NCI-H460 (cell line): ENCODE data around the gene QSOX2. TPM values are rescaled to one million over a fixed set of nuclear protein-coding genes. Genes with fewer than 3 reads are reported as not detected.

Experiments used
- DNase-seq: peaks from one replicate; pipeline ENCODE4 v3.0.0-alpha.2; 2016; ENCODE audit warnings: low read depth; ENCODE audit errors: extremely low read depth
- total RNA-seq: library from RNA; depleted of rRNA; stranded (reverse); fragments of >200 nt; shearing (Covaris generic); gene quantifications from 2 replicates; pipeline ENCODE4 v1.2.3, GENCODE V29; 2014; rRNA removed

QSOX2 gene
- total RNA-seq, 1 experiment from 2014 or later = 26.3 TPM

DNA sequence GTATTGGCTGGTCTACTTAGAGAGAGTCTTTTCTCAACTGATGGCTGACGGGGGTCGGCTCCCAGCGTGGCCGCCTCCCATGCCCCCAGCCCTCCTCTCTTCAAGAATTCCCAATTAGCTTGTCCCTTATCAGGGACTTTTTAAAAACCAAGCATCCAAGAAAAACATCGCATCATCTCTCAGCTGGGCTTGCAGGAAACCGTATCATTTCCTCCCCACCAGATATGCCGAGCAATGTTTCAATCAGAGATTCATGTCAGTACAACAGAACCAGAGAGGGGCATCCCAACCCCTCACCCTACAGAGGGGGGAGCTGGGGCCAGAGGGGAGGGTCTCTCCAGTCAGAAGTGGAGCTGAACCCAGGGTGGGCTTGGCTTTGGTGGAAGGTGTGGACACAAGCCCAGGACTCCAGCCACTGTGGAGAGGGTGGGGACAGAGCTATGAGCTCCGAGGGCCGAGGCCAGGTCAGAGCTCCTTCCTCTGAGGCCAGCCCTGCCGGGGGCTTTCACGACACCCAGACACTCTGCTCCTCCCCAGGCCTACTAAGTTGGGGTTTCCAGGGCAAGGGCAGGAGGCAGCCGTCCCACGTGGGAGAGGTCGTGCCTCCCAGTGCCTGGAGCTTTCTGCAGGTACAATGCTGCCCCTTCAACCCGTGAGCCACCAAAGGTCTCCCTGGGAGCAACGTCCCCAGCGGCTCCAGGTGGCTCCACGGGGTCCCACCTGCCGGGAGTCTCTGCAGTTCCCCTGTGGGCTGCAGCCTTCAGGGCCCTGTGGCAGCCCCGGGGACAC lies 87.9 kb downstream of the QSOX2 start:
- DNase-seq = no peak

Other genes starting within 250 kb of the QSOX2 start
- 26.1 and 27.0 TPM in 2 replicates for gene NACC2, start 150.5 kb downstream of the QSOX2 start, total RNA-seq
- gene TMEM250, start 126.9 kb downstream of the QSOX2 start, total RNA-seq = 49.0 and 56.6 TPM in 2 replicates
- 0.07 TPM in 1 of 2 replicates, not detected in the other for gene LHX3, start 40.7 kb downstream of the QSOX2 start, total RNA-seq
- 0.05 and 0.09 TPM in 2 replicates for gene CCDC187, start 58.3 kb upstream of the QSOX2 start, total RNA-seq
- gene GPSM1, start 81.7 kb upstream of the QSOX2 start, total RNA-seq = 17.3 and 19.8 TPM in 2 replicates
- gene DNLZ, start 117.9 kb upstream of the QSOX2 start, total RNA-seq = 15.0 and 20.4 TPM in 2 replicates
- gene CARD9, start 127.9 kb upstream of the QSOX2 start, total RNA-seq = 0.22 and 0.32 TPM in 2 replicates
- gene SNAPC4, start 154.4 kb upstream of the QSOX2 start, total RNA-seq = 6.5 and 8.2 TPM in 2 replicates
- gene ENTR1, start 164.8 kb upstream of the QSOX2 start, total RNA-seq = 107 and 110 TPM in 2 replicates
- 45.6 and 59.7 TPM in 2 replicates for gene PMPCA, start 164.8 kb upstream of the QSOX2 start, total RNA-seq
- 8.6 and 9.6 TPM in 2 replicates for gene INPP5E, start 194.0 kb upstream of the QSOX2 start, total RNA-seq
- gene SEC16A, start 237.2 kb upstream of the QSOX2 start, total RNA-seq = 26.3 and 29.2 TPM in 2 replicates